Prostate gland (tissue), 2 donors: ENCODE measurements around the gene FIGNL2. TPM values are rescaled to one million over a fixed set of nuclear protein-coding genes. Genes with fewer than 3 reads are reported as not detected.
A peak's percentile ranks its signal among the peaks of the same experiment; 100 is the strongest.
"Not testable (repeated sequence)": the region's sequence is repeated elsewhere in the genome, so short reads cannot be mapped to it uniquely, and the experiment has no call there.

Experiments
- DNase-seq: peaks from one replicate; pipeline ENCODE4 v3.0.0-alpha.2; 2019; ENCODE audit warnings: low spot score
- H3K27ac ChIP-seq, 2 donors: fragments of 200-600 bp; sonication (generic); 2 replicates each; pipeline ENCODE4 v1.5.1; 2017 to 2019
- H3K27me3 ChIP-seq: fragments of 200-600 bp; sonication (generic); replicated peaks from 2 replicates; pipeline ENCODE4 v1.5.1; 2019; ENCODE audit not compliant: insufficient read depth
- H3K36me3 ChIP-seq, 2 donors: fragments of 200-600 bp; sonication (generic); 1 replicate in 1 of 2; 2 replicates in 1 of 2; pipeline versions ENCODE4 v1.5.1 to v1.8.1; 2017 to 2019
- H3K4me1 ChIP-seq: fragments of 200-600 bp; sonication (generic); replicated peaks from 2 replicates; pipeline ENCODE4 v1.5.1; 2019
- H3K4me3 ChIP-seq, 2 donors: fragments of 200-600 bp; sonication (generic); 2 replicates each; pipeline ENCODE4 v1.5.1; 2017 to 2019
- H3K9me3 ChIP-seq: fragments of 200-600 bp; sonication (generic); 2 replicates; pipeline ENCODE4 v1.5.1; 2017
- CTCF ChIP-seq, 4 experiments: fragments of 200-600 bp in 2 of 4; fragments of 450-650 bp in 2 of 4; sonication (generic) in 2 of 4; IDR thresholded peaks; 1 replicate in 3 of 4; 2 replicates in 1 of 4; pipeline ENCODE4 v1.5.1; 2016 to 2019; ENCODE audit warnings: antibody characterized with exemption in 4 of 4, mild to moderate bottlenecking in 2 of 4, moderate library complexity in 2 of 4
- POLR2A ChIP-seq: fragments of 450-650 bp; IDR thresholded peaks from one replicate; pipeline ENCODE4 v1.6.1; 2016; ENCODE audit warnings: antibody characterized with exemption, mild to moderate bottlenecking
- POLR2AphosphoS5 ChIP-seq: sonication (generic); formaldehyde crosslinking; IDR thresholded peaks from one replicate; pipeline ENCODE4 v1.6.1; 2017; ENCODE audit warnings: antibody characterized with exemption
- WGBS: methylation state at CpG from one replicate; pipeline ENCODE4 v1.1.5; 2018; 5-methylcytosine and 5-hydroxymethylcytosine counted together
- intact Hi-C: fragments of 100-400 bp; cut with DNase I; formaldehyde crosslinking; loops from one replicate; pipeline ENCODE4 v1.14.2; 2022
- total RNA-seq, 2 donors: library from RNA; depleted of rRNA; stranded (reverse); fragments of >200 nt; gene quantifications; one replicate each; pipeline ENCODE4 v1.1.0, GENCODE V29; 2016

The FIGNL2 gene
- total RNA-seq, 2 donors from 2014 or later: 0.46 to 1.4 TPM

DNA sequence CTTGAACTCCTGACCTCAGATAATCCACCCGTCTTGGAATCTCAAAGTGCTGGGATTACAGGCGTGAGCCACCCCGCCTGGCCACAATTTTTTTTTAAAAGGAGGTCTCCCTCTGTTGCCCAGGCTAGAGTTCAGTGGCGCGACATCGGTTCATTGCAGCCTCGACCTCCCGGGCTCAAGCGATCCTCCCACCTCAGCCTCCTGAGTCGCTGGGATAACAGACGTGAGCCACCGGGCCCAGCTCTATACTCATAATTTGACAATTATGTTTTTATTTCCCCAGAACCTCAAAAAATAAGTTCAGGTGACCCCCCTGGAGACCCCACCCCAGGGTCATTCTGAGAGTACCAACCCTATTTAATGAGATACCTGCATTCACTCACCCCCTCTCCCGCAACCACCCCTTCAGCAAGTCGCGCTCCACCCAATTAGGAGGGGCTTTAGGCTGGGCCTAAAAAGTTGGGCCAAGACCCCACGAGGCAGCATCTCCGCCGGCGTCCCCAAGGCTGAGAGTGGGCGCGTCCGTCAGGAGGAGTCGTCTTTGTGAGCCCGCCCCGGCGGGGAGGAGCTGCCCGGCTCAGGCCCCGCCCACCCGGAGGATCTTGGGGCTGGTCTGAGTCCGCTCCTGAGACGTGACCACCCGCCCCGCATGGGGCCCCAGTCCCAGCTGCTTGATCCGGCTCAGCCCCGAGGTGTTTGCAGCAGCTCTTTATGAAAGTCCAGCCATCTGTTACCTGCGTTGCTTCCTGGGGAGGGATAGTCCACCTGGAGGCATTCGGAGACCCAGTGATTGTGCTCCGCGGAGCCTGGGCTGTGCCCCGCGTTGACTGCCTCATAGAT, 39.2 kb upstream of the FIGNL2 start, which contains the start of gene ANKRD33:
TSS of gene ANKRD33 (plus strand) at position 628 of the 840 bp plus-strand sequence. CDS start at position 712, 84 bp downstream.
- TF ChIP-seq POLR2AphosphoS5: no peak
- TF ChIP-seq POLR2A: no peak
- TF ChIP-seq CTCF (IDR thresholded peaks at IDR 0.05): no peak
- 67% methylated on average over 40 of the region's 41 CpGs for WGBS
- Histone ChIP-seq H3K27me3 (no peaks in the 10 kb centered on the region), H3K27ac (no peak within 1 kb of the TSS), H3K36me3 (no peaks in the 10 kb centered on the region), H3K4me1 (no peaks in the 10 kb centered on the region), H3K4me3 (no peak within 1 kb of the TSS), H3K9me3 (no peaks in the 10 kb centered on the region)
- DNase-seq: no peak
- intact Hi-C loops: no loop called here

GRCh38 chr12:51886021-51886710, 37.6 kb upstream of the FIGNL2 start:
- H3K9me3 ChIP-seq: no peaks in the 10 kb centered on the region
- intact Hi-C loops: no loop called here
- 72% methylated on average over 9 of the region's 10 CpGs for WGBS
- H3K4me1 ChIP-seq: no peaks in the 10 kb centered on the region
- no peak for DNase-seq
- no peak overlapping the region for H3K4me3 ChIP-seq
- H3K36me3 ChIP-seq: no peaks in the 10 kb centered on the region
- TF ChIP-seq CTCF (IDR thresholded peaks at IDR 0.05) (no peak), POLR2AphosphoS5 (peak; percentile 79)
- H3K27ac ChIP-seq: peak overlapping the region in 1 of 2 donors; percentile 29
- no peaks in the 10 kb centered on the region for H3K27me3 ChIP-seq

GRCh38 chr12:51885294-51886020, 36.9 kb upstream of the FIGNL2 start:
- intact Hi-C loops, H3K27me3 ChIP-seq, H3K4me3 ChIP-seq, H3K36me3 ChIP-seq, DNase-seq, H3K4me1 ChIP-seq, H3K9me3 ChIP-seq: not testable (repeated sequence)
- H3K27ac ChIP-seq: peak overlapping the region; percentile 12 to 15
- 91% methylated on average over 10 of the region's 10 CpGs for WGBS

GRCh38 chr12:51884676-51885229, 36.2 kb upstream of the FIGNL2 start:
- H3K27me3 ChIP-seq: no peaks in the 10 kb centered on the region
- 88% methylated on average over 11 of the region's 11 CpGs for WGBS
- no peak overlapping the region for H3K27ac ChIP-seq
- no peaks in the 10 kb centered on the region for H3K4me1 ChIP-seq
- no peaks in the 10 kb centered on the region for H3K36me3 ChIP-seq
- H3K9me3 ChIP-seq: no peaks in the 10 kb centered on the region
- no peak overlapping the region for H3K4me3 ChIP-seq
- intact Hi-C loops: no loop called here
- DNase-seq: no peak
- TF ChIP-seq POLR2A (no peak), POLR2AphosphoS5 (no peak), CTCF (IDR thresholded peaks at IDR 0.05) (no peak)
